ENCODE results near the gene CACNG5. TPM values are rescaled to one million over a fixed set of nuclear protein-coding genes. Genes with fewer than 3 reads are reported as not detected.

Gene CACNG5
- not detected in 2 replicates for total RNA-seq

GRCh38 chr17:66834919-66835454 lies at the start of gene CACNG5:
Gene CACNG5, plus strand, starts transcription at chr17:66835117. Its CDS starts 42,216 bp downstream, at chr17:66877333.

Other genes starting within 250 kb of the CACNG5 start
- not detected in 2 replicates for gene CACNG4, start 129.6 kb downstream of the CACNG5 start, total RNA-seq
- not detected in 2 replicates for gene CACNG1, start 209.4 kb downstream of the CACNG5 start, total RNA-seq

Data from bronchial smooth muscle cell (primary cell).